D721Med (cell line): ENCODE results near the gene CLEC10A.
"Not testable (repeated sequence)": the region's sequence is repeated elsewhere in the genome, so short reads cannot be mapped to it uniquely, and the experiment has no call there.

Experiments used
- DNase-seq: peaks from one replicate; pipeline ENCODE4 v3.0.0; 2011; ENCODE audit warnings: low spot score; ENCODE audit not compliant: insufficient read length
- FAIRE-seq: peaks from 2 replicates; lab custom pipeline; 2011; peaks lifted over from hg19 to GRCh38; lab: Jason Lieb, UNC
- TF ChIP-seq, protein P1 (sequence below): IDR thresholded peaks from 2 replicates; pipeline ENCODE4 v1.5.1; 2012; ENCODE audit warnings: mild to moderate bottlenecking, control low read depth; ENCODE audit not compliant: insufficient read depth; ENCODE audit errors: missing control alignments

The CLEC10A gene

DNA sequence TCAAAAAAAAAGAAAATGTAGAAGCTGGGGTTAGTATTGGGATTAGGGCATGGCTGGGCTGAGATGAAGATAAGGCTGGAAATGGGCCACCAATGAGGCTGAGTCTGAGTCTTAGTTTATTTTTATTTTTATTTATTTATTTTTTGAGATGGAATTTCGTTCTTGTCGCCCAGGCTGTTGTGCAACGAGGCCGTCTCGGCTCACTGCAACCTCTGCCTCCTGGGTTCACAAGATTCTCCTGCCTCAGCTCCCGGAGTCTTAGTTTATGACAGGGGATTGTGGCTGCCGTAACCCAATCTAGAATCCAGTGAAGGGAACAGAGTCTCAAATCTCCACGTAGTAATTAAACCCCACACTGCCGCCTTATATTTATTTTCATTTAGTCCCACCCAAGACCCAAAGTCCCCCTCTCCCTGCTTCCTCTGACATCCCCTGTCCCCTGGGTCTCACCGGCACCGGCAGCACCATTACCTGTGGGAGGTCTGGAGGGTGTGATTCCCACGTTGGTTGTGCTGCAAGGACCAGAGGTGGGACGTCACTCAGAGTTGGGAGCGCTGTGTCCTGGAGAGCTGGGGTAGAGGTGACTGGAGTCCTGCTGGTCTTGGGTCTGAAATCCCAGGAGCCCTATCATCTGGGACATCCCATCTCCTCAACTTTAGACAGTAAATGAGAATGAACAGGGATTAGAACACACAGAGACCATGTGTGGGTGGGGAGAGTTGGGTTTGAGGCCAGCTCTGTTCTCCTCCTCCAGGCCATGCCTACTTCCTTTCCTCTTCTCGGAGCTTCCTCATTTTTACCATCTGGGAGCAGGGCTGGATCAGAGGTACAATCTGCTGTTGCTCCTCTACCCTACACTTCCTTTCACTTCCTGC, at the start of gene CLEC10A:
Gene CLEC10A, minus strand, starts transcription at position 671 of the 875 bp plus-strand sequence. CDS start 1,439 bp downstream, outside the sequence.
- TF ChIP-seq, protein P1, sequence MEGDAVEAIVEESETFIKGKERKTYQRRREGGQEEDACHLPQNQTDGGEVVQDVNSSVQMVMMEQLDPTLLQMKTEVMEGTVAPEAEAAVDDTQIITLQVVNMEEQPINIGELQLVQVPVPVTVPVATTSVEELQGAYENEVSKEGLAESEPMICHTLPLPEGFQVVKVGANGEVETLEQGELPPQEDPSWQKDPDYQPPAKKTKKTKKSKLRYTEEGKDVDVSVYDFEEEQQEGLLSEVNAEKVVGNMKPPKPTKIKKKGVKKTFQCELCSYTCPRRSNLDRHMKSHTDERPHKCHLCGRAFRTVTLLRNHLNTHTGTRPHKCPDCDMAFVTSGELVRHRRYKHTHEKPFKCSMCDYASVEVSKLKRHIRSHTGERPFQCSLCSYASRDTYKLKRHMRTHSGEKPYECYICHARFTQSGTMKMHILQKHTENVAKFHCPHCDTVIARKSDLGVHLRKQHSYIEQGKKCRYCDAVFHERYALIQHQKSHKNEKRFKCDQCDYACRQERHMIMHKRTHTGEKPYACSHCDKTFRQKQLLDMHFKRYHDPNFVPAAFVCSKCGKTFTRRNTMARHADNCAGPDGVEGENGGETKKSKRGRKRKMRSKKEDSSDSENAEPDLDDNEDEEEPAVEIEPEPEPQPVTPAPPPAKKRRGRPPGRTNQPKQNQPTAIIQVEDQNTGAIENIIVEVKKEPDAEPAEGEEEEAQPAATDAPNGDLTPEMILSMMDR = no peak
- FAIRE-seq (no peak), DNase-seq (no peak)

DNA sequence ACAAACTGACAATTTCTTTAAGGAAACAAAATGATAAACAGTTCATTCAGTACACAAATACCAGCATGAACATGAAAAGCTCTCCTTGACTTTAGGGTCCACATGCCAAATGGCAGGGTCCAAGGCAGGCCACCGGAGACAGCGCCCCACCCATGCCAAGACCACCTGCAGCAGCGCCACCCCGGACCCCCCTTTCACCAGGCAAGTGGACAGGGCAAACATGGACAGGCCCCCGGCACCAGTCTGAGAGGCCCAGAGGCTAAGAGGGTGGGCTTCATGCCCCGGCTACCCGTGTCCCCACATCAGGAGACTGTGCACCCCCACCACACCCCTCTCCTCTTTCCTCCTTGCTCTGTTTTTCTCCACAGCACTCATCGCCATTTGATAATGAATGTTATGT, 49.3 kb upstream of the CLEC10A start:
- no peak for DNase-seq
- TF ChIP-seq, protein P1 = no peak
- no peak for FAIRE-seq

GRCh38 chr17:7128160-7128559, 48.1 kb upstream of the CLEC10A start:
- TF ChIP-seq, protein P1 = no peak
- DNase-seq (no peak), FAIRE-seq (no peak)

- not testable (repeated sequence) for FAIRE-seq, DNase-seq
These were observed 47.5 kb upstream of the CLEC10A start for GRCh38 chr17:7127501-7127900.

GRCh38 chr17:7126386-7126785, 46.3 kb upstream of the CLEC10A start:
- not testable (repeated sequence) for DNase-seq, FAIRE-seq

DNA sequence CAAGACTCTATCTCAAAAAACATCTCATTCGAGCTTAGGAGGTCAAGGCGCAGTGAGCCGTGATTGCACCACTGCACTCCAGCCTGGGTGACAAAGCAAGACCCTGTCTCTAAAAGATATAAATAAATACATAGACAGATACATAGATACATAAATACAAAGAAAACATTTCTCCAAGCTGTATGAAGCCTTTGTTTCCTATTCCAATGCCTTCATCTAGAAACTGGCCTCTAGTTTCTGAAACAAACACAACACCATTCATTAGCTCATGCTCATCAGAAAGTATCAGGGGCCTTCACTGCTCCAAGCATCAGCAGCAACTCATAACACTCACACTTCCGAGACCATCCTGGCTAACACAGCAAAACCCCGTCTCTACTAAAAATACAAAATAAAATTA, 44.9 kb upstream of the CLEC10A start:
- FAIRE-seq = no peak
- DNase-seq = no peak
- TF ChIP-seq, protein P1 = no peak

GRCh38 chr17:7123844-7124243, 43.8 kb upstream of the CLEC10A start:
- no peak for FAIRE-seq

DNA sequence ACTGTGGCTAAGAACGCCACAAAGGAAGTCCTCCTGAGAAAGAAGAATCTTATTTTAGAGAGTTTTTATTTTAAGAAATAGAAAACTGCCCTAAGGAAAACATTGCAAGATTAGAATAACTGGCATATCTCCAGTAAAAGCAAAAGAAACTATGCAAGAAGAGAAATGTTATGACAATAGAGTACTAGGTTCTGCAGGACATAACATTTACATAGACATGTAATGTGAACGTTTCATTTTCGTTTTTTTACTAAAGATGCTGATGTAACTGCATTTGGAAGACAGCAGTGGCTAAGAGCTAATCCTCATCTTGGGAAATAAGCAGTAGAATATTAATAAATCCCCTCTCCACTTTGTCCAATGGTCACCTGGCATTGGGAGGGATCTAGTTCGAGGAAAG, 42.3 kb upstream of the CLEC10A start:
- DNase-seq = no peak
- no peak for FAIRE-seq

More at GRCh38 chr17:7123844-7124243, 43.8 kb upstream of the CLEC10A start:
- TF ChIP-seq, protein P1 = no peak
- no peak for DNase-seq

GRCh38 chr17:7120635-7121034, 40.6 kb upstream of the CLEC10A start:
- FAIRE-seq = not testable (repeated sequence)

More for the DNA sequence above, 42.3 kb upstream of the CLEC10A start:
- TF ChIP-seq, protein P1 = no peak

More at GRCh38 chr17:7120635-7121034, 40.6 kb upstream of the CLEC10A start:
- DNase-seq = not testable (repeated sequence)
